Common myeloid progenitor, CD34-positive (primary cell): ENCODE results near the gene SUFU.

ENCODE experiments used
- CTCF ChIA-PET: fragments of 350-600 bp; sonication (Branson Sonifier 250); formaldehyde crosslinking; loops from one replicate; lab custom pipeline; 2021; ENCODE audit warnings: antibody characterized with exemption; lab: Charles Lee
- POLR2A ChIA-PET: fragments of 350-600 bp; sonication (Branson Sonifier 250); formaldehyde crosslinking; loops from one replicate; lab custom pipeline; 2021; ENCODE audit warnings: antibody characterized with exemption; lab: Charles Lee
- DNase-seq, 3 donors: peaks; one replicate each; pipeline versions ENCODE4 v3.0.0 to v3.0.0-alpha.2; 2013
- H3K27ac ChIP-seq, 2 experiments: 1 replicate in 1 of 2; 2 replicates in 1 of 2; pipeline ENCODE4 v1.7.0; 2013; ENCODE audit warnings: inconsistent platforms in 2 of 2, low read length in 2 of 2, mild to moderate bottlenecking in 2 of 2, low read depth in 1 of 2, moderate library complexity in 1 of 2; ENCODE audit not compliant: severe bottlenecking in 2 of 2, insufficient read depth in 1 of 2, poor library complexity in 1 of 2
- H3K27me3 ChIP-seq, 5 experiments: replicated peaks in 2 of 5; 1 replicate in 3 of 5; 2 replicates in 2 of 5; pipeline versions ENCODE4 v1.6.1 to v1.7.0; 2013; ENCODE audit warnings: low read length in 4 of 5, mild to moderate bottlenecking in 2 of 5, moderate library complexity in 2 of 5, inconsistent platforms in 1 of 5; ENCODE audit not compliant: insufficient read depth in 5 of 5, control insufficient read depth in 4 of 5
- H3K36me3 ChIP-seq, 4 experiments: 1 replicate in 2 of 4; 2 replicates in 2 of 4; pipeline versions ENCODE4 v1.6.1 to v1.7.0; 2013; ENCODE audit warnings: low read length in 3 of 4, control low read depth in 1 of 4, mild to moderate bottlenecking in 1 of 4; ENCODE audit not compliant: control insufficient read depth in 4 of 4, insufficient read depth in 4 of 4
- H3K4me1 ChIP-seq, 4 experiments: 1 replicate in 3 of 4; 2 replicates in 1 of 4; pipeline versions ENCODE4 v1.6.1 to v1.7.1; 2013; ENCODE audit warnings: low read length in 3 of 4, mild to moderate bottlenecking in 3 of 4, control low read depth in 1 of 4, inconsistent platforms in 1 of 4, moderate library complexity in 1 of 4; ENCODE audit not compliant: control insufficient read depth in 4 of 4, insufficient read depth in 4 of 4; ENCODE audit errors: control extremely low read depth in 1 of 4
- H3K4me3 ChIP-seq, 7 experiments: 1 replicate in 4 of 7; 2 replicates in 3 of 7; pipeline versions ENCODE4 v1.5.1 to v1.7.0; 2013; ENCODE audit warnings: mild to moderate bottlenecking in 7 of 7, low read length in 6 of 7, moderate library complexity in 6 of 7, inconsistent platforms in 2 of 7, low read depth in 2 of 7, control low read depth in 1 of 7; ENCODE audit not compliant: insufficient read depth in 4 of 7, control insufficient read depth in 1 of 7; ENCODE audit errors: extremely low read depth in 1 of 7
- H3K9me3 ChIP-seq, 5 experiments: 1 replicate in 4 of 5; 2 replicates in 1 of 5; pipeline versions ENCODE4 v1.6.1 to v1.7.1; 2013; ENCODE audit warnings: low read length in 4 of 5, mild to moderate bottlenecking in 2 of 5, inconsistent platforms in 1 of 5, low read depth in 1 of 5, moderate library complexity in 1 of 5; ENCODE audit not compliant: control insufficient read depth in 4 of 5, insufficient read depth in 2 of 5; ENCODE audit errors: control extremely low read depth in 1 of 5
- WGBS: methylation state at CpG from one replicate; pipeline ENCODE4 v1.1.5; 2013; ENCODE audit not compliant: insufficient coverage; 5-methylcytosine and 5-hydroxymethylcytosine counted together

SUFU gene

GRCh38 chr10:102578782-102579181, 75.0 kb downstream of the SUFU start:
- peak; percentile 34 to 87 (median 82) for DNase-seq
- Histone ChIP-seq H3K4me3 (peak overlapping the region in 1 of 7 experiments; percentile 63), H3K27me3 (no peaks in the 10 kb centered on the region), H3K4me1 (peaks cover 3 to 20% (median 16%) of the 10 kb centered on the region in 4 experiments), H3K27ac (no peak overlapping the region), H3K9me3 (no peaks in the 10 kb centered on the region), H3K36me3 (no peaks in the 10 kb centered on the region)
- POLR2A ChIA-PET, result interaction anchor here (0.6 kb wide), 1 partner anchor 11 kb away, joined by 4 read pairs; no protein-coding TSS in a partner anchor
- 18% methylated on average over 1 of the region's 1 CpG for WGBS
- CTCF ChIA-PET, result interaction anchor here (0.6 to 3.6 kb wide), 17 partner anchors 8 to 348 kb away, joined by 3 to 25 read pairs (median 4); partner anchors contain the start of genes ACTR1A, C10orf95 and SUFU

DNA sequence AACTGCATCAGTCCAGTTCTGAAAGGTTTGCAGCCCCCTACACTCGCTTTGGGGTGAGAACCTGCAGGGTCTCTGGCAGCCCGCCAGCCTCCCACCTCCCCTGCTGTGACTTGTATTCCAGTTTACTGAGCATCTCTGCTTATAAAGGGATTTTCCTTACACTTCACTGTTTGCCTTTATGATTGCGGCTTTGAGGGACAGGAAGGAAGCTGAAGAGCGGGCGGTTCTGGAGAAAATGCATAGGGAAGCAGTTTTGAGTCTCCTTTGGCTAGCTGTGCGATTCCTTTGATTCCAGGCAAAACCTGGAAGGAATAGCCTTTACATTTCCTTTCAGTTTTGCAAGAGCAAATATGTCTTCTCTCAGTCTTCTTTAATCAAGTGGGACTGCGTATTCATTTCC, 75.6 kb downstream of the SUFU start:
- H3K36me3 ChIP-seq, result no peaks in the 10 kb centered on the region
- CTCF ChIA-PET, result interaction anchor here (0.6 to 3.6 kb wide), 18 partner anchors 8 to 349 kb away, joined by 3 to 25 read pairs (median 4); partner anchors contain the start of genes ACTR1A, C10orf95 and SUFU
- H3K4me3 ChIP-seq, result peak overlapping the region in 4 of 7 experiments; percentile 13 to 65 (median 44)
- WGBS, result 24% methylated on average over 6 of the region's 7 CpGs
- POLR2A ChIA-PET, result interaction anchor here (0.5 kb wide), 1 partner anchor 10 kb away, joined by 7 read pairs; no protein-coding TSS in a partner anchor
- DNase-seq, result peak in 1 of 3 donors; percentile 37
- H3K27ac ChIP-seq, result peak overlapping the region in 1 of 2 experiments; percentile 34
- no peaks in the 10 kb centered on the region for H3K9me3 ChIP-seq
- H3K27me3 ChIP-seq, result no peaks in the 10 kb centered on the region
- peaks cover 3 to 23% (median 17%) of the 10 kb centered on the region in 4 experiments for H3K4me1 ChIP-seq

DNA sequence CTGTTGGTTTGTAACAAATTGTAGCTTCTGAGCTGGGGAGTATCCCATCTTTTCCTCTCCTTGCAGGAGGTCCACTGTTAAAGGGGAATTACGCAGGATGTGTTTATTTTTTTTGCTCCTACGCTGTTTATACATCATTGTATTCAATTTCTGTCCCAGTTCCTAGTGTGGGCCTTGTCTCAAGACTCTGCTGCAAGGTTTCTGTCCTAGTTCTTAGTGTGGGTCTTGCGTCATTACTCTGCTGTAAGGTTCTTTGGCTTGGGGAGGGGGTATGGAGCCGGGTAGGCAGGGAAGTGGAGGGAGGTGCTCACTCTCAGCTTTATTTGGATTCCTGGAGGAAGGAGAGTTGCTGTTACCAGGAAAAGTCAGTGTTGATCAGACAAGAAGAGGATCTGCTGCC, 76.5 kb downstream of the SUFU start:
- CTCF ChIA-PET, result interaction anchor here (0.6 to 3.6 kb wide), 10 partner anchors 9 to 227 kb away, joined by 3 to 25 read pairs (median 4); partner anchors contain the start of genes ACTR1A and SUFU
- Histone ChIP-seq H3K9me3 (no peaks in the 10 kb centered on the region), H3K36me3 (no peaks in the 10 kb centered on the region), H3K4me3 (no peak overlapping the region), H3K27me3 (no peaks in the 10 kb centered on the region), H3K27ac (no peak overlapping the region), H3K4me1 (peaks cover 3 to 23% (median 17%) of the 10 kb centered on the region in 4 experiments)
- POLR2A ChIA-PET, result no interaction called here
- WGBS, result no CpG with 5 or more reads among the region's 4 CpGs
- no peak for DNase-seq

GRCh38 chr10:102581401-102581800, 77.6 kb downstream of the SUFU start:
- H3K27me3 ChIP-seq, result no peaks in the 10 kb centered on the region
- WGBS, result 98% methylated on average over 8 of the region's 8 CpGs
- no peaks in the 10 kb centered on the region for H3K36me3 ChIP-seq
- no peak overlapping the region for H3K4me3 ChIP-seq
- H3K9me3 ChIP-seq, result no peaks in the 10 kb centered on the region
- ChIA-PET CTCF (interaction anchor here (0.8 to 4.1 kb wide), 7 partner anchors 14 to 352 kb away, joined by 3 to 43 read pairs (median 3); partner anchors contain the start of genes ACTR1A and SUFU), POLR2A (no interaction called here)
- H3K27ac ChIP-seq, result no peak overlapping the region
- DNase-seq, result no peak
- peaks cover 3 to 23% (median 17%) of the 10 kb centered on the region in 4 experiments for H3K4me1 ChIP-seq

DNA sequence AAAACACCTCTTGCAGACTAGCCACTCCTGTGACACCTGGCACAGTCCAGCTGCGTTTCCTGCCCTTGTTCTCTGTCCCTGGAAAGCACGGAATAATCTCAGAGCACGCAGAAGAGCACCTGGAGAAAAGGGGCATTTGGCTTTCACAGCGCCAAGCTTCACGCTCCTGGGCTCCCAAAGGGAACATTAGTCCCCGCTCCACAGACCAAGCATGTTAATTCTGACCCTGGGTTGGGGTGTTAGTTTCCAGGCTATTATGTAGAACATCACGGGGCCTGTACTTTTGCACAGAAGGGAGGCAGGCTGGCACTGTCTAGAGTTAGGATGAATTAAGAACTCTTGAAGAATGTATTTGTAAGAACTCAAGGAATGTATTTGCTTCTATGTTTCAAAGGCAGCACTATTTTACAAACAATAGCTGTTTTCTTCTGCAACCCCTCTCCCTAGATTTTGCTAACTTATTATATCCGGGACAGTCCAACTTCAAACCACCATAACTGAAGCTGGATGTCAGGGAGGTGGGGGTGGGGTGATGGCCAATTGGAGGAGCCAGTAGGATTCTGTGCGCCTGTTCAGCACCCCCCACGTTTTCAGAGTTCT, 78.3 kb downstream of the SUFU start:
- POLR2A ChIA-PET, result no interaction called here
- Histone ChIP-seq H3K4me3 (no peak overlapping the region), H3K9me3 (no peaks in the 10 kb centered on the region), H3K27ac (no peak overlapping the region), H3K36me3 (no peaks in the 10 kb centered on the region), H3K27me3 (no peaks in the 10 kb centered on the region), H3K4me1 (peaks cover 3 to 23% (median 17%) of the 10 kb centered on the region in 4 experiments)
- DNase-seq, result no peak
- 87% methylated on average over 9 of the region's 10 CpGs for WGBS
- CTCF ChIA-PET, result interaction anchor here (0.6 to 4.1 kb wide), 17 partner anchors 12 to 444 kb away, joined by 3 to 43 read pairs (median 3); partner anchors contain the start of genes ACTR1A and SUFU

- POLR2A ChIA-PET, result interaction anchor here (0.6 to 1.3 kb wide), 6 partner anchors 62 to 190 kb away, joined by 3 to 5 read pairs (median 4); partner anchors contain the start of genes ACTR1A and SUFU
Observed at GRCh38 chr10:102583435-102584417, 80.0 kb downstream of the SUFU start.

More at GRCh38 chr10:102583435-102584417, 80.0 kb downstream of the SUFU start:
- CTCF ChIA-PET, result interaction anchor here (0.6 to 4.1 kb wide), 37 partner anchors 9 to 412 kb away, joined by 3 to 43 read pairs (median 4); partner anchors contain the start of genes ACTR1A and SUFU
- peak overlapping the region in 1 of 2 experiments; percentile 11 for H3K27ac ChIP-seq
- DNase-seq, result peak; percentile 87 to 94 (median 90)
- H3K4me3 ChIP-seq, result no peak overlapping the region
- no peaks in the 10 kb centered on the region for H3K36me3 ChIP-seq
- H3K4me1 ChIP-seq, result peaks cover 3 to 20% (median 14%) of the 10 kb centered on the region in 4 experiments
- 60% methylated on average over 5 of the region's 11 CpGs for WGBS
- H3K9me3 ChIP-seq, result no peaks in the 10 kb centered on the region
- H3K27me3 ChIP-seq, result no peaks in the 10 kb centered on the region
